K562 (cell line): Measurements from ENCODE around the gene PSMD13. TPM values are rescaled to one million over a fixed set of nuclear protein-coding genes. Genes with fewer than 3 reads are reported as not detected.

ENCODE experiments used
- ATAC-seq: fragments of 200-7000 bp; cut with Tn5 transposase; 3 replicates; pipeline ENCODE4 v1.9.1; 2020; ENCODE audit warnings: moderate library complexity
- BruUV-seq: library from RNA; stranded (reverse); fragments of 400-500 nt; replicated peaks from 2 replicates; lab custom pipeline; 2021; lab: Mats Ljungman, UMichigan
- CTCF ChIA-PET: fragments of 300-600 bp; formaldehyde crosslinking; extraction: SDS; loops from one replicate; lab custom pipeline; 2021; ENCODE audit warnings: low intra/inter-chr PET ratio; lab: Yijun Ruan, JAX
- POLR2A ChIA-PET: fragments of 300-600, 350-650 bp; sonication (Branson Sonifier 250); formaldehyde crosslinking; extraction: SDS; loops from one replicate; lab custom pipeline; 2021; ENCODE audit warnings: antibody characterized with exemption, inconsistent platforms; lab: Yijun Ruan, JAX
- DNase-seq, 4 experiments: peaks; one replicate each; pipeline versions ENCODE4 v3.0.0 to v3.0.0-alpha.2; 2011 to 2018; ENCODE audit warnings: low spot score in 3 of 4, mixed read lengths in 3 of 4; ENCODE audit errors: extremely low read depth in 1 of 4
- FAIRE-seq: peaks from 2 replicates; lab custom pipeline; 2011; peaks lifted over from hg19 to GRCh38; lab: Jason Lieb, UNC
- H2AFZ ChIP-seq: 2 replicates; pipeline ENCODE4 v1.6.0; 2011; ENCODE audit warnings: low read depth, low read length, control low read depth, inconsistent platforms
- H3K27ac ChIP-seq: fragments of 200-600 bp; 3 replicates; pipeline ENCODE4 v1.8.0; 2011; ENCODE audit warnings: low read depth, mild to moderate bottlenecking, control low read depth, inconsistent platforms, low read length, moderate library complexity, mixed read lengths; ENCODE audit errors: extremely low read depth
- H3K27me3 ChIP-seq, 2 experiments: fragments of 300-600 bp in 1 of 2; 2 replicates in 1 of 2; 3 replicates in 1 of 2; pipeline versions ENCODE4 v1.6.0 to v1.8.0; 2011; ENCODE audit warnings: inconsistent platforms in 2 of 2, low read length in 2 of 2, mild to moderate bottlenecking in 1 of 2, mixed read lengths in 1 of 2, moderate library complexity in 1 of 2; ENCODE audit not compliant: control insufficient read depth in 2 of 2, insufficient read depth in 2 of 2
- H3K36me3 ChIP-seq: fragments of 300-600 bp; 3 replicates; pipeline ENCODE4 v1.8.0; 2011; ENCODE audit warnings: mild to moderate bottlenecking, low read length, inconsistent platforms; ENCODE audit not compliant: control insufficient read depth, insufficient read depth
- H3K4me1 ChIP-seq, 2 experiments: fragments of 200-600 bp in 1 of 2; replicated peaks in 1 of 2; 2 replicates in 1 of 2; 3 replicates in 1 of 2; pipeline versions ENCODE4 v1.5.1 to v1.8.0; 2011; ENCODE audit warnings: inconsistent platforms in 2 of 2, low read length in 2 of 2, mild to moderate bottlenecking in 1 of 2, mixed read lengths in 1 of 2, moderate library complexity in 1 of 2; ENCODE audit not compliant: control insufficient read depth in 2 of 2, insufficient read depth in 2 of 2
- H3K4me2 ChIP-seq: 2 replicates; pipeline ENCODE4 v1.6.1; 2011; ENCODE audit warnings: low read length, control low read depth, inconsistent platforms, mixed read lengths; ENCODE audit not compliant: insufficient read depth
- H3K4me3 ChIP-seq: fragments of 200-600 bp; sonication (generic), shearing (Covaris generic); 2 replicates; pipeline ENCODE4 v1.5.1; 2016; ENCODE audit warnings: control low read depth, inconsistent platforms
- H3K79me2 ChIP-seq: fragments of 200-600 bp; 3 replicates; pipeline ENCODE4 v1.8.0; 2011; ENCODE audit warnings: low read length, inconsistent platforms; ENCODE audit not compliant: control insufficient read depth, insufficient read depth
- H3K9ac ChIP-seq, 2 experiments: 2 replicates each; pipeline versions ENCODE4 v1.6.0 to v1.6.1; 2011; ENCODE audit warnings: low read depth in 2 of 2, low read length in 2 of 2, control low read depth in 1 of 2, inconsistent platforms in 1 of 2, mild to moderate bottlenecking in 1 of 2, mixed read lengths in 1 of 2; ENCODE audit not compliant: insufficient read depth in 1 of 2
- H3K9me1 ChIP-seq: one replicate; pipeline ENCODE4 v1.6.0; 2011; ENCODE audit warnings: inconsistent platforms, mild to moderate bottlenecking, low read length, moderate library complexity; ENCODE audit not compliant: control insufficient read depth, insufficient read depth
- H3K9me3 ChIP-seq: replicated peaks from 2 replicates; pipeline ENCODE4 v1.5.1; 2011; ENCODE audit warnings: low read depth, low read length, inconsistent platforms; ENCODE audit not compliant: control insufficient read depth, insufficient read depth
- H4K20me1 ChIP-seq: replicated peaks from 2 replicates; pipeline ENCODE4 v1.6.1; 2011; ENCODE audit warnings: low read length, inconsistent platforms, mixed read lengths; ENCODE audit not compliant: control insufficient read depth, insufficient read depth
- BRD9 ChIP-seq: fragments of 450-650 bp; IDR thresholded peaks from 2 replicates; pipeline ENCODE4 v1.6.1; 2018; ENCODE audit warnings: low read depth; ENCODE audit not compliant: partially characterized antibody
- EP400 ChIP-seq: fragments of 450-650 bp; IDR thresholded peaks from 2 replicates; pipeline ENCODE4 v1.6.1; 2017; ENCODE audit warnings: antibody characterized with exemption, mild to moderate bottlenecking, moderate library complexity
- KHSRP ChIP-seq: fragments of 450-650 bp; IDR thresholded peaks from 2 replicates; pipeline ENCODE4 v1.6.1; 2017
- PCBP1 ChIP-seq: fragments of 200-400 bp; formaldehyde crosslinking; IDR thresholded peaks from 2 replicates; pipeline ENCODE4 v1.6.1; 2018; ENCODE audit warnings: mild to moderate bottlenecking, low read depth, low read length; ENCODE audit not compliant: poor library complexity, severe bottlenecking
- PML ChIP-seq: IDR thresholded peaks from 2 replicates; pipeline ENCODE4 v1.6.1; 2012; ENCODE audit warnings: low read length, inconsistent platforms
- SREBF1 ChIP-seq: fragments of 150-350 bp; IDR thresholded peaks from 2 replicates; pipeline ENCODE4 v1.6.1; 2014; ENCODE audit warnings: antibody characterized with exemption, low read depth, low read length, borderline replicate concordance
- TAF7 ChIP-seq: fragments of 450-650 bp; IDR thresholded peaks from 2 replicates; pipeline ENCODE4 v1.6.1; 2016; ENCODE audit warnings: missing genetic modification characterization, missing compliant biosample characterization
- TFE3 ChIP-seq: fragments of 450-650 bp; formaldehyde crosslinking; IDR thresholded peaks from 2 replicates; pipeline ENCODE4 v1.4.0; 2020; ENCODE audit warnings: mild to moderate bottlenecking, mixed read lengths
- ZHX1 ChIP-seq: fragments of 150-350 bp; conservative IDR thresholded peaks from 2 replicates; pipeline ENCODE4 v1.6.1; 2014; ENCODE audit warnings: low read length
- WGBS: fragments of 100-300 bp; shearing (Covaris generic); methylation state at CpG from one replicate; pipeline ENCODE4 v1.1.6; 2016; ENCODE audit warnings: low coverage, mixed read lengths; ENCODE audit not compliant: insufficient coverage; ENCODE audit errors: missing lambda C conversion rate; 5-methylcytosine and 5-hydroxymethylcytosine counted together
- in situ Hi-C: fragments of 300-500 bp; cut with MboI; formaldehyde crosslinking; loops from 4 replicates; pipeline ENCODE4 v1.15.0; 2018; ENCODE audit warnings: inconsistent platforms, mixed read lengths
- intact Hi-C: fragments of 100-400 bp; cut with micrococcal nuclease; formaldehyde crosslinking; loops from 2 replicates; pipeline ENCODE4 v1.14.2; 2022
- polyA plus RNA-seq, 8 experiments: library from polyadenylated mRNA; depleted of rRNA in 4 of 8; stranded (reverse) in 5 of 8; unstranded in 3 of 8; fragments of >200 nt; fragmentation: Nextera tagmentation in 2 of 8; fragmentation: Illumina TruSeq in 1 of 8; extraction: Ambion mirVana in 2 of 8; extraction: Trizol in 1 of 8; gene quantifications; 2 replicates each; pipeline versions ENCODE4 v1.2.1 to v1.2.3, GENCODE V29; 2011 to 2014; ENCODE audit warnings: inconsistent platforms in 1 of 8, missing spikeins in 1 of 8
- total RNA-seq, 7 experiments: library from RNA; depleted of rRNA in 6 of 7; stranded (reverse); fragments of >200 nt in 6 of 7; fragmentation: Illumina TruSeq in 2 of 7; extraction: Trizol in 2 of 7; gene quantifications; 2 replicates each; pipeline versions ENCODE4 v1.2.1 to v1.2.3, GENCODE V29; 2011 to 2021; ENCODE audit warnings: low replicate concordance in 1 of 7
- TF ChIP-seq, protein P1 (sequence below): sonication (generic); formaldehyde crosslinking; IDR thresholded peaks from 2 replicates; pipeline ENCODE4 v1.8.1; 2022; ENCODE audit warnings: missing genetic modification reagents
- TF ChIP-seq, protein P2 (sequence below): fragments of 450-650 bp; IDR thresholded peaks from 2 replicates; pipeline ENCODE4 v1.6.1; 2018; ENCODE audit not compliant: partially characterized antibody

The PSMD13 gene
- total and polyA plus RNA-seq, 9 of the 15 experiments (the other 6 are each of a cell fraction or from before 2014, with no cell fraction given), result 185 to 383 (median 267) TPM

DNA sequence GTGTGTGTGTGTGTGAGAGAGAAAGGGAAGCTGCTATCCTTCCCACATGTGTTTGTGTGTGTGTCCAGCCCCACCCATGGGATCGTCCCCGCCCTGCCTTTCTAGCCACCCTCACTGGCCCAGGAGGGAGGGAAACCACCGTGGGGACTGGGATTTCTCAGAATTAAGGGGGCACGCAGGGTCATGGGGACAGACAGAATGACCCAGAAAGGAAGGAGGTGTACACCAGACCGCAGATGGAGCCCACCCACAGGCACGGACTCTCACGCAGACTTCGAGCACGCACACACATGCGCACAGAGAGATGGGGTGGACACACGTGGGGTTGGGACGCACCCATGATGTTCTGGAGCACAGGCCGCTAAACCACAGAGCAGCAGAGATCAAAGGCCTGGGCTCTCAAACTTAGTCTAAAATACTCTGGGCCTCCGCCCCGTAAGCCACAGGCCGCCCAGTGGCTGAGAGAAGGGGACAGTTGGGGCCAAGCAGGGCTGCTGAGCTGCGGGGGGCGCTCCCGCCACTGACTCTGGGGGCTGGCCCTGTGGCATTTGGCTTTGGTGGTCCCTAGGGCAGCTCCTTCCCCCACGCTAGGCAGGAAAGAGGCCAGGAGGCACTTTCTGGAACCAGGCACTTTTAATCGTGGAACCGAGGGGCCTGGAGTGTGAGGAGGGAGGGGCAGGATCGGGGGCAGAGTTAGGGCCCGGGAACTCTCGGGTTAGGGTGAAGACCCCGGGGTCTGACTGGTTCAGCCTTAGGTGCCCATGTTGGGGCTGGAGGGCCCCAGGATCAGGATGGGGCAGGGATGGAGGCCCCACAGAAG lies 61.0 kb downstream of the PSMD13 start:
- in situ Hi-C loops, result no loop called here
- H3K27me3 ChIP-seq, result no peaks in the 10 kb centered on the region
- no peak overlapping the region for H3K4me3 ChIP-seq
- peaks cover 19 to 71% of the 10 kb centered on the region in 2 experiments for H3K4me1 ChIP-seq
- peak; percentile 81 for ATAC-seq
- peak; percentile 70 to 83 (median 70) for DNase-seq
- H3K9ac ChIP-seq, result peak overlapping the region; percentile 42 to 81; a peak in 3 of 4 replicates
- H3K9me1 ChIP-seq, result no peaks in the 10 kb centered on the region
- no TSS peak for BruUV-seq
- intact Hi-C loops, result no loop called here
- CTCF ChIA-PET, result no interaction called here
- H3K36me3 ChIP-seq, result peaks cover 31% of the 10 kb centered on the region; the same call in 2 of the 3 replicates
- H3K9me3 ChIP-seq, result no peaks in the 10 kb centered on the region
- peak overlapping the region; percentile 69 for H3K27ac ChIP-seq
- POLR2A ChIA-PET, result interaction anchor here (0.6 to 1.0 kb wide), 3 partner anchors 9 to 90 kb away, joined by 3 to 4 read pairs (median 4); partner anchors contain the start of genes BET1L and RIC8A
- H3K4me2 ChIP-seq, result peak overlapping the region; percentile 53
- H3K79me2 ChIP-seq, result no peaks in the 10 kb centered on the region
- H2AFZ ChIP-seq, result peak overlapping the region; percentile 83
- FAIRE-seq, result peak; percentile 94
- 16% methylated on average over 22 of the region's 26 CpGs for WGBS
- H4K20me1 ChIP-seq, result no peaks in the 10 kb centered on the region
- no peak for TF ChIP-seq PML
- TF ChIP-seq EP400, result peak; percentile 68
- TF ChIP-seq ZHX1, result no peak
- TF ChIP-seq BRD9, result no peak
- TF ChIP-seq PCBP1, result no peak
- TF ChIP-seq, protein P1, sequence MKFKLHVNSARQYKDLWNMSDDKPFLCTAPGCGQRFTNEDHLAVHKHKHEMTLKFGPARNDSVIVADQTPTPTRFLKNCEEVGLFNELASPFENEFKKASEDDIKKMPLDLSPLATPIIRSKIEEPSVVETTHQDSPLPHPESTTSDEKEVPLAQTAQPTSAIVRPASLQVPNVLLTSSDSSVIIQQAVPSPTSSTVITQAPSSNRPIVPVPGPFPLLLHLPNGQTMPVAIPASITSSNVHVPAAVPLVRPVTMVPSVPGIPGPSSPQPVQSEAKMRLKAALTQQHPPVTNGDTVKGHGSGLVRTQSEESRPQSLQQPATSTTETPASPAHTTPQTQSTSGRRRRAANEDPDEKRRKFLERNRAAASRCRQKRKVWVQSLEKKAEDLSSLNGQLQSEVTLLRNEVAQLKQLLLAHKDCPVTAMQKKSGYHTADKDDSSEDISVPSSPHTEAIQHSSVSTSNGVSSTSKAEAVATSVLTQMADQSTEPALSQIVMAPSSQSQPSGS (CRISPR knock-in tag), result no peak
- TF ChIP-seq SREBF1, result no peak
- no peak for TF ChIP-seq TFE3
- no peak for TF ChIP-seq TAF7 (tag)
- TF ChIP-seq, protein P2, sequence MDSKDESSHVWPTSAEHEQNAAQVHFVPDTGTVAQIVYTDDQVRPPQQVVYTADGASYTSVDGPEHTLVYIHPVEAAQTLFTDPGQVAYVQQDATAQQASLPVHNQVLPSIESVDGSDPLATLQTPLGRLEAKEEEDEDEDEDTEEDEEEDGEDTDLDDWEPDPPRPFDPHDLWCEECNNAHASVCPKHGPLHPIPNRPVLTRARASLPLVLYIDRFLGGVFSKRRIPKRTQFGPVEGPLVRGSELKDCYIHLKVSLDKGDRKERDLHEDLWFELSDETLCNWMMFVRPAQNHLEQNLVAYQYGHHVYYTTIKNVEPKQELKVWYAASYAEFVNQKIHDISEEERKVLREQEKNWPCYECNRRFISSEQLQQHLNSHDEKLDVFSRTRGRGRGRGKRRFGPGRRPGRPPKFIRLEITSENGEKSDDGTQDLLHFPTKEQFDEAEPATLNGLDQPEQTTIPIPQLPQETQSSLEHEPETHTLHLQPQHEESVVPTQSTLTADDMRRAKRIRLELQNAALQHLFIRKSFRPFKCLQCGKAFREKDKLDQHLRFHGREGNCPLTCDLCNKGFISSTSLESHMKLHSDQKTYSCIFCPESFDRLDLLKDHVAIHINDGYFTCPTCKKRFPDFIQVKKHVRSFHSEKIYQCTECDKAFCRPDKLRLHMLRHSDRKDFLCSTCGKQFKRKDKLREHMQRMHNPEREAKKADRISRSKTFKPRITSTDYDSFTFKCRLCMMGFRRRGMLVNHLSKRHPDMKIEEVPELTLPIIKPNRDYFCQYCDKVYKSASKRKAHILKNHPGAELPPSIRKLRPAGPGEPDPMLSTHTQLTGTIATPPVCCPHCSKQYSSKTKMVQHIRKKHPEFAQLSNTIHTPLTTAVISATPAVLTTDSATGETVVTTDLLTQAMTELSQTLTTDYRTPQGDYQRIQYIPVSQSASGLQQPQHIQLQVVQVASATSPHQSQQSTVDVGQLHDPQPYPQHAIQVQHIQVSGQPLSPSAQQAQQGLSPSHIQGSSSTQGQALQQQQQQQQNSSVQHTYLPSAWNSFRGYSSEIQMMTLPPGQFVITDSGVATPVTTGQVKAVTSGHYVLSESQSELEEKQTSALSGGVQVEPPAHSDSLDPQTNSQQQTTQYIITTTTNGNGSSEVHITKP, result peak; percentile 76
- no peak for TF ChIP-seq KHSRP
